Stimulated activated effector memory CD8-positive, alpha-beta T cell treated with anti-CD3 and anti-CD28 coated beads, Interleukin-12 subunit alpha, Interleukin-12 subunit beta, amount 100 ng/mL, for 72 hours (primary cell): ENCODE data around the gene WFIKKN1.
A peak's percentile ranks its signal among the peaks of the same experiment; 100 is the strongest.
"Not testable (repeated sequence)": the region's sequence is repeated elsewhere in the genome, so short reads cannot be mapped to it uniquely, and the experiment has no call there.

Experiments
- ATAC-seq: fragments of 150-1000 bp; cut with Tn5 transposase; 2 replicates; pipeline ENCODE4 v1.10.0; 2021
- DNase-seq, 2 donors: peaks; one replicate each; pipeline ENCODE4 v3.0.0; 2021 to 2022; ENCODE audit warnings: low spot score in 2 of 2
- H3K27ac Mint-ChIP-seq: one replicate; pipeline ENCODE4 v1.8.0; 2022; ENCODE audit warnings: mild to moderate bottlenecking, mixed read lengths
- H3K36me3 Mint-ChIP-seq: one replicate; pipeline ENCODE4 v1.8.0; 2022; ENCODE audit warnings: mild to moderate bottlenecking, mixed read lengths
- H3K4me1 Mint-ChIP-seq: one replicate; pipeline ENCODE4 v1.8.0; 2022; ENCODE audit warnings: mixed read lengths
- H3K4me3 Mint-ChIP-seq: one replicate; pipeline ENCODE4 v1.8.0; 2022; ENCODE audit warnings: mild to moderate bottlenecking, mixed read lengths
- H3K9me3 Mint-ChIP-seq: one replicate; pipeline ENCODE4 v1.8.0; 2022; ENCODE audit warnings: mixed read lengths

The WFIKKN1 gene

DNA sequence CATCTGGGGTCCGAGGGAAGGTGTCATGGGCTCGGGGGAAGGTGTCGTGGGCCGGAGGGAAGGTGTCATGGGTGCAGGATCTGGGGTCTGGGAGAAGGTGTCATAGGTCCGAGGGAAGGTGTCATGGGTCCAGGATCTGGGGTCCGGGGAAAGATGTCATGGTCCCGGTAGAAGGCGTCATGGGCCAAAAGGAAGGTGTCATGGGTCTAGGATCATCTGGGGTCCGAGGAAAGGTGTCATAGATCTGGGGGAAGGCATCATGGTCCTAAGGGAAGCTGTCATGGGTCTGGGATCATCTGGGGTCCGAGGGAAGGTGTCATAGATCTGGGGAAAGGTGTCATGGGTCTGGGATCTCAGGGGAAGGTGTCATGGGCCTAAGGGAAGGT is 40.0 kb upstream of the WFIKKN1 start:
- Mint-ChIP-seq H3K9me3 (no peaks in the 10 kb centered on the region), H3K36me3 (peaks cover 38% of the 10 kb centered on the region), H3K4me1 (peaks cover 55% of the 10 kb centered on the region), H3K27ac (peak overlapping the region; percentile 77), H3K4me3 (peak overlapping the region; percentile 94)
- ATAC-seq (no peak), DNase-seq (no peak)

DNA sequence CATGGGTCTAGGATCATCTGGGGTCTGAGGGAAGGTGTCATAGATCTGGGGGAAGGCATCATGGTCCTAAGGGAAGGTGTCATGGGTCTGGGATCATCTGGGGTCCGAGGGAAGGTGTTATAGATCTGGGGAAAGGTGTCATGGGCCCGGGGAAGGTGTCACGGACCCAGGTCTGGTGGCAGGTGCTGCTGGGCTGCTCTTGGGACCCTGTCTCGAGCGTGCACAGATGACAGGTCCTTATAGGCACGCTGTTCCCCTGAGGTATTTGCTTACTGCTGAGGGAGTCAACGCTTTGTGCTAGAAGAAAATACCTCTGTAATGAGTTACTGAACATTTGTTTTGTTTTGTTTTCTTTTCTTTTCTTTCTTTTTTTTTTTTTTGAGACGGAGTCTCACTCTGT is 39.6 kb upstream of the WFIKKN1 start:
- DNase-seq (no peak), ATAC-seq (no peak)
- H3K4me3 Mint-ChIP-seq, result peak overlapping the region; percentile 94
- peaks cover 58% of the 10 kb centered on the region for H3K4me1 Mint-ChIP-seq
- H3K36me3 Mint-ChIP-seq, result peaks cover 43% of the 10 kb centered on the region
- H3K27ac Mint-ChIP-seq, result peak overlapping the region; percentile 77
- H3K9me3 Mint-ChIP-seq, result no peaks in the 10 kb centered on the region

DNA sequence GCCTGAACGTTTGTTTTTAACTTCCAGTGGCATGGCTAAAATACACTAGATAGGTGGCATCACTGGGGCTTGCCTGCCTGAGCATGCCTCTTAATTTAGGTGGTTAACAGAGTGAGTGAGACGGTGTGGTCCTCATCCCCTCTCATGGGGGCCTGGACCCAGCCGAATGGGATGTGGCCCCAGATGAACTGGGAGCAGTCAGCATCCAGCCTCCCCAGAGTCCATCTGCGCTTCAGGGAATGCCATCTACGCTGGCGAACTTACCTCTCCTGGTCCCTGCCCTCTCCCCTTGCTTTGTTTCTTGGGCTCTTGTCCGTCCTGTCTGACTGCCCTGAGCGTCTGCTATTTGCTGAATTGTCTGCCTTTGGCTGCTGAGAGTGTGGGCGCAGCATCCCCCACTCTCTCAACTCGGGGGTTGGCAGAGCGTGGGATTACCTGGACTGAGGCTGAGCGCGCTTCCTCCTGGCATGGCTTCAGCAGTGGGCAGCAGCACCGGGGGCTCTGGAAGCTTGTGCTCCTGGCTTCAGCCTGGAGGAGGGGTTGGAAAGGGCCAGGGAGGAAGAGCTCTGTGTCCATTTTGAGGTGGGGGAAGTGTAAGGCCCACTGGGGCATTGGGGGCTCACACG is 38.8 kb upstream of the WFIKKN1 start:
- no peaks in the 10 kb centered on the region for H3K9me3 Mint-ChIP-seq
- ATAC-seq (no peak), DNase-seq (peak in 1 of 2 donors; percentile 2)
- peaks cover 66% of the 10 kb centered on the region for H3K4me1 Mint-ChIP-seq
- peak overlapping the region; percentile 56 for H3K27ac Mint-ChIP-seq
- peaks cover 46% of the 10 kb centered on the region for H3K36me3 Mint-ChIP-seq
- H3K4me3 Mint-ChIP-seq, result peak overlapping the region; percentile 94

DNA sequence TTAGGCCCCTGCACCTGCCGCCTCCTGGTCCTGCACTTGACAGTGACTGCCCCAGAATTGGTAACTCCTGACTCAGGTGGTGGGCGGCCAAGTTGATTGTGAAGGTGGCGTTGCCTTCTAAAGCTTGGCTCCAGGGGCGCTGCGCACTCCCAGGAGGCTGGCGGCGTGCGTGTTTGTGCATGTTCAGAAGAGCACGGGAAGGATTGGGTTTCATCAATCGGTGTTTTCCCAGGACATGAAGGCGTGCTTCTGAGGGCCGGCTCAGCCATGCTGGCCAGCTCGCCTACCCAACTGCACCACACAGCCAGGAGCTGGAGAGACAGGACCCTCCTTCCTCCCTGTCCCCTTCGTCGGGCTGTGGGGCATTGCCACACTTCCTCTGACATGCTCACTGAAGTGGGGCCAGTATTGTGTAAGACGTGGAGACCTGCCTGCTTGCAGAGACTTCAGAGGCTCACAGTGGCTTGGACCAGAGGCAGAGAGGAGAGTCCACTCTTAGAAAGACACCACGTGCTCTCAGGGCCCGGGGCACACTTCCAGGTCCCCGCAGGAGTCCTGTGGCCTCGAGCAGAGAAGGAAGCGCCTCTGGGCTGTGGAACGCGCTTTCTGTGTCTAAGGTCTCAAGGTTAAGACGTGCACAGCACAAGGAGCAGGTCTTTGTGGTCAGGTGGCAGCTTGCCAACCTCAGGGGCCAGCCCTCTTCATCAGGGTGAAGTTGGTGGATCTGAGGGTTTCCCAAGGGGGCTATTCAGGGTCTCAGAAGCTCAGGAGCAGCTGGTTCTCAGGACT is 38.1 kb upstream of the WFIKKN1 start:
- ATAC-seq, result no peak
- Mint-ChIP-seq H3K9me3 (no peaks in the 10 kb centered on the region), H3K27ac (peak overlapping the region; percentile 56), H3K36me3 (peaks cover 45% of the 10 kb centered on the region), H3K4me1 (peaks cover 61% of the 10 kb centered on the region), H3K4me3 (no peak overlapping the region)
- no peak for DNase-seq

DNA sequence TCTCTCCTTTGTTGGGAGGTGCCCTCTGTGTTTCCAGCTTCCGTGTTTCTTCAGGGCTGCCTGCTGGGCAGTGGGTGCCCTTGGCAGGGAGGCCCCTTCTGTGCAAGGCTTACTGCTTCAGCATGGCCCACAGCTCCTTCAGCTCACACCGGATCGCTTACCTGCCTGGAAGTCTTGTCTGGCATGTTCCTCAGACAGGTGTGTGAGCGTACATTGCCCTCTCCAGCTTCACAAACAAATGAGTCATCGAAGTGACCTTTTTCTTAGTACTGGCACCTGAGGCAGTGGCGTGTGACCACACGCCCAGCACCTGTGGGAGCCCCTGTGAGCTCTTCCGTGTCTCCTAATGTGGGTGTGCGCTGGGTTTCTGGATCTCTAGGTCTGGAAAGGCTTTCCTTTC is 37.4 kb upstream of the WFIKKN1 start:
- ATAC-seq (no peak), DNase-seq (no peak)
- Mint-ChIP-seq H3K9me3 (no peaks in the 10 kb centered on the region), H3K4me1 (peaks cover 61% of the 10 kb centered on the region), H3K36me3 (peaks cover 38% of the 10 kb centered on the region), H3K27ac (peak overlapping the region; percentile 43), H3K4me3 (no peak overlapping the region)

DNA sequence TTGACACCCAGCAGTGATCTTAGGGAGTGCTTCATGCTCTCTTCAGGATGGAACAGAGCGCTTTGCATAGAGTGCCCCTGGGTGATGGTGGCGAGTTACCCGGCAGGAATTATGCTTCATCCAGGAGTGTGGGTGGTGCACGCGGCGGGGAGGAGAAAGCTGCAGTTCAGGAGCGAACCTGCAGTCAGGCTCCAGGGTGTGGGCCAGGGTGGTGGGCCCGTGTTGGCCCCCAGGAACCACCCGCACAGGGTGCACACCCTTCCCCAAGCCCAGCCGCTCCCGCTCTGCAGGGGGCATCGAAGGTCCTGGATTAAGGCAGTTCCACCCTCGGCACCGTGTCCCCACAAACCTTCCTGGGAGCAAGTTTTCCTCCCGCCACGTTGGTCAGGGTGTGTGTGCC is 37.0 kb upstream of the WFIKKN1 start:
- no peak for ATAC-seq
- Mint-ChIP-seq H3K27ac (peak overlapping the region; percentile 43), H3K36me3 (peaks cover 38% of the 10 kb centered on the region), H3K4me3 (no peak overlapping the region), H3K9me3 (no peaks in the 10 kb centered on the region), H3K4me1 (peaks cover 61% of the 10 kb centered on the region)
- DNase-seq, result no peak

DNA sequence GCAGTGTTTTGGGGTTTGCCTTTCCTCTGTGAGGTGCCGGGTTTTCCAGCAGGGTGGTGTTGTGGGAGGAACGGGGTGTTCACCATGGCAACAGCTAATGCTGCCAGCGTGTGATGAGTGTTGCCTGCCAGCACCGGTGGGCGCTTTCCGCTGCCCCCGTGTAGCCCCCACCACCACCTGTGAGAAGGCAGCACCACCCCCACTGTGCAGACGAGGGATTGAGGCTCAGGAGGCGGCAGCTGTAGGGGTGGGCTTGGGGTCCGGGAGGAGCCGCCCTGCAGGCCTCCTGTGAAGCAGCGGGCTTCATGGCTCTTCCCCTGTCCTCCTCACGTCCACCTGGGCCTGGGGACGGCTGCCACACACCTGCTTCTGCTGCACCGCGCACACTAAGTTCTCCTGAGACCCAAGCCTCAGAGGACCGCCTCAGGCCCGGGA is 35.7 kb upstream of the WFIKKN1 start:
- no peak for DNase-seq

DNA sequence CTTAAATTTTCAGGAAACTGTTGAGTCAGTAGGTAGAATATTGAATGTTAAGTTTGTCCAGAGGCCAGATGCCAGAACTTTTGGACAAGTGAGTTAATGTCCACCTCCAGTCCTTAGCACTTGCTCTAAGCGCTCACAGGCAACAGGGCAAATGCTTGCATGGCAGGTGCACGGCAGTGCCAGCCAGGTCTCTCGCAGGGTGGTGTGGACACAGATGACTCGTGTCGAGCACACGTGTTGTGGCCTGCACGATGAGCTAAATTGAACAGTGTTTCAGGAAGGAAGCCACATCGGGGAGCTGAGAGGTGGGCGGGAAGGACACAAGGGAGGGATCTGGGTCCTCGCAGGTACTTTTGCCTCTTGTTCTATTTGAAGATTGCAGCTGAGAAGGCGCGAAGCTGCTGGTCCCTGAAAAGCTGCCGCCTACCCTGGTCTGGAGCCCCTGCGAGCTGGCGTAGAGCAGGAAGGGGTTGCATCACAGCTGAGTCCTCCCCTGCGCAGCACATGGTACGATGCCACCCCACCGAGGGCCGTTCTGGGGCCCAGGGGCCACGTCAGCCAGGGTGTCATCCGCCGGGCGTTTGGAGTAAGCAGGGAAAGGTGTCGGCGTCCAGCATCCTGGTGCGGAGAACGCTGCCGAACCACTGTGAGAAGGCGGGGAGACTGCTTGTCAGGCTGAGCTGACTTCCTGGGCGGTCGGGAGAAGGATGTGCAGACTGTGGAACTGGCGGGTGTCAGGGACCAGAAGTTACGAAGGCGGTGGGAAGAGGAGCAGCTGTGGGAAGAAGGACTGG is 34.6 kb upstream of the WFIKKN1 start:
- Mint-ChIP-seq H3K36me3 (peaks cover 21% of the 10 kb centered on the region), H3K4me3 (no peak overlapping the region), H3K27ac (peak overlapping the region; percentile 56), H3K9me3 (no peaks in the 10 kb centered on the region), H3K4me1 (peaks cover 53% of the 10 kb centered on the region)
- ATAC-seq, result no peak
- no peak for DNase-seq

More for the DNA sequence above, 35.7 kb upstream of the WFIKKN1 start:
- H3K36me3 Mint-ChIP-seq, result peaks cover 26% of the 10 kb centered on the region
- ATAC-seq, result no peak
- H3K4me1 Mint-ChIP-seq, result peaks cover 61% of the 10 kb centered on the region
- H3K4me3 Mint-ChIP-seq, result no peak overlapping the region
- H3K9me3 Mint-ChIP-seq, result no peaks in the 10 kb centered on the region
- no peak overlapping the region for H3K27ac Mint-ChIP-seq

DNA sequence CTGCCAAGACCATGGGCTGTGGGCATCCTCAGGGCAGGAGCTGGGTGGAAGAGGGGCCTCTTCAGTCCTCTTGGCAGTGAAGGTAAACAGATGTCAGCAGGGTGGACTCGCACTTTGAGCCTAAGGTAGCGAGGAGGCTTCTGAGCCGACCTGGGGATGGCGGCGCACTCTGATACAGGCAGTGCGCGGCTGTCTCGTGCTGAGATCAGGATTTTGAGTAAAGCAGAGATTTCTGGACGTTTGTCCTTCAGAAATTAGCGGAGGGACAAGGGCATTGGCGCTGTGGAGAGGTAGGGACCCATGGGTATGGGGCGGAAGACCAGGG is 34.1 kb upstream of the WFIKKN1 start:
- Mint-ChIP-seq H3K27ac (peak overlapping the region; percentile 56), H3K4me1 (peaks cover 47% of the 10 kb centered on the region), H3K9me3 (no peaks in the 10 kb centered on the region), H3K36me3 (peaks cover 19% of the 10 kb centered on the region), H3K4me3 (no peak overlapping the region)
- no peak for DNase-seq
- no peak for ATAC-seq

DNA sequence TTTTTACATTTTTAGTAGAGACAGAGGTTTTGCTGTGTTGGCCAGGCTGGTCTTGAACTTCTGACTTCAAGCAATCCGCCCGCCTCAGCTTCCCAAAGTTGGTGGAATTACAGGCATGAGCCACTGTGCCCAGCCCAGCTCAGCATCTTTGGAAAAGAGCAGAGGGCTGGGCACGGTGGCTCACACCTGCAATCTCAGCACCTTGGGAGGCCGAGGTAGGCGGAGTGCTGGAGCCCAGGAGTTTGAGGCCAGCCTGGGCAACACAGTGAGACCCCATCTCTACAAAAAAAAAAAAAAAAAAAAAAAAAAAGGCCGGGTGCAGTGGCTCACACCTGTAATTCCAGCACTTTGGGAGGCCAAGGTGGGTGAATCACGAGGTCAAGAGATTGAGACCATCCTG is 33.1 kb upstream of the WFIKKN1 start:
- peaks cover 19% of the 10 kb centered on the region for H3K36me3 Mint-ChIP-seq
- DNase-seq, H3K4me3 Mint-ChIP-seq, H3K27ac Mint-ChIP-seq, H3K9me3 Mint-ChIP-seq, ATAC-seq: not testable (repeated sequence)
- peaks cover 40% of the 10 kb centered on the region for H3K4me1 Mint-ChIP-seq

DNA sequence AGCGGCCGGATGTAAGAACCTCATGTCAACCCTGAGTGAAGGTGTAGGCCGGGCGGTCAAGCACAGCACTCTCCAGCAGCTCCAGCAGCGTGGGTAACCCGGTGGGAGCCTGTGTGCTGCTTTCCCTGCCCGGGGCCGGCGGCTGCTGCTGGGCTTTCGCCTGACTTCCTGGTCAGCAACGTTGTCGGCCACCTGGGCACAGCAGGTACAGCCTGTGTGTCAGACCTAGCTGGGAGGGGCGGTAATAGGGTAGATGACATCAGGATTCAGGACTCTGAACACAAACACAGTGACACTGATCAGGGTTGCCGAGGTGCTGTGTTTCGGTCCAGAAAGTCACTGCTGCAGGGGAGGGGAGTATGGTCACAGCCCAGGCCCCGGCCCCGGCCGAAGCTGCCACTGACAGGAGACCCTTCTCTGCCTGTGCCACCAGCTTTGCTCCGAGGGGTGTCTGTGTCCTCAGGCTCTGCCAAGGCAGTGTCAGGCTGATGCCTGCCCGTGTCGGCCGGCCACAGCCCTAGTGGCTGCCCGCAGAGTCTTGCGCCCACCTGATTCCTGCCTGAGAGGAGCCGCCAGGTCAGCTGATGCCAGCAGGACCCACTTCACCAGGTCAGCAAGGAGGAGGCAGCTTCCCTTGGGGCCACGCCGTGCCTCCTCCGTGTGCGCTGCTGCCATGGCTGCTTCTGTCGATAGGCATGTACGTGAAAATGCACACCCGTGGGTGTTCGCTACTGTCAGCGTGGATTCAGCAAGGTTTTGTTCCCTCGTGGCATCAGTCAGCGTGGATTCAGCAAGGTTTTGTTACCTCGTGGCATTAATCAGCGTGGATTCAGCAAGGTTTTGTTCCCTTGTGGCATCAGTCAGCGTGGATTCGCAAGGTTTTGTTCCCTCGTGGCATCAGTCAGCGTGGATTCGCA is 31.7 kb upstream of the WFIKKN1 start:
- Mint-ChIP-seq H3K36me3 (peaks cover 19% of the 10 kb centered on the region), H3K9me3 (no peaks in the 10 kb centered on the region), H3K27ac (no peak overlapping the region), H3K4me3 (no peak overlapping the region), H3K4me1 (peaks cover 39% of the 10 kb centered on the region)
- ATAC-seq, result no peak
- no peak for DNase-seq

DNA sequence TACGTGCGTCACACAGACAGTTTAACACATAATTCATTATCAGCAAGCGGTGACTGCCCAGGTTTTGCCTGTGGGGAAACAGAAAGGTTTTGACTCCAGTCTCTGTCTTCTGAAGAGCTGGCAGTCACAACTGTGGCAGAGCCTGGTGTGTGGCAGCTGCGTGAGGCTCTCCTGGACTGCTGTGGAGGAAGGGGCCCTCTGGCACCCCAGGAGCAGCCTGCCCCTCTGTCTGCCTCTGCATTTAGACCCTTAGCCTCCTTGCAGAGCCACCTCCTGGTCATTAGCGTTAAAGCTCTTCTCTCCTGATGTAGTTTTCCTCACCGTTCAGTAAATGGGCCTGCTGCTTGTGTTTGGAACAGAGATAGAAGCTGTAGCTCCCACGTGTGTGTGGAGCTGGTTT is 30.0 kb upstream of the WFIKKN1 start:
- Mint-ChIP-seq H3K4me3 (no peak overlapping the region), H3K36me3 (peaks cover 17% of the 10 kb centered on the region), H3K4me1 (peaks cover 28% of the 10 kb centered on the region), H3K27ac (no peak overlapping the region), H3K9me3 (no peaks in the 10 kb centered on the region)
- DNase-seq (no peak), ATAC-seq (no peak)

DNA sequence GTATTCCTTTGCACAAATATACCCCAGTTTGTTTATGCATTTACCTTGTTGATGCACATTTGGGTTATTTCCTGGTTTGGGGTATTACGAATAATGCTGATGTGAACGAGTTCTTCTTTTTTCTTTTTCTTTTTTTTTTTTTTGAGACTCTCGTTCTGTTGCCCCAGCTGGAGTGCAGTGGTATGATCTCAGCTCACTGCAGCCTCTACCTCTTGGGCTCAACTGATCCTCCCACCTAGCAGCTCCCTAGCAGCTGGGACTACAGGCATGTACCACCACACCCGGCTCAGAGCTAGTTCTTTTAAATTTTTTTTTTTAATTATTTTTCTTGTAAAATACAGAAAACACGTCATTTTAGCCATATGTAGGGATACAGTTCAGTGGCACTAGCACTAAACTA is 26.9 kb upstream of the WFIKKN1 start:
- no peaks in the 10 kb centered on the region for H3K36me3 Mint-ChIP-seq
- H3K9me3 Mint-ChIP-seq, result no peaks in the 10 kb centered on the region
- no peak for DNase-seq
- no peak overlapping the region for H3K4me3 Mint-ChIP-seq
- H3K27ac Mint-ChIP-seq, result no peak overlapping the region
- H3K4me1 Mint-ChIP-seq, result peaks cover 24% of the 10 kb centered on the region
- ATAC-seq, result no peak

DNA sequence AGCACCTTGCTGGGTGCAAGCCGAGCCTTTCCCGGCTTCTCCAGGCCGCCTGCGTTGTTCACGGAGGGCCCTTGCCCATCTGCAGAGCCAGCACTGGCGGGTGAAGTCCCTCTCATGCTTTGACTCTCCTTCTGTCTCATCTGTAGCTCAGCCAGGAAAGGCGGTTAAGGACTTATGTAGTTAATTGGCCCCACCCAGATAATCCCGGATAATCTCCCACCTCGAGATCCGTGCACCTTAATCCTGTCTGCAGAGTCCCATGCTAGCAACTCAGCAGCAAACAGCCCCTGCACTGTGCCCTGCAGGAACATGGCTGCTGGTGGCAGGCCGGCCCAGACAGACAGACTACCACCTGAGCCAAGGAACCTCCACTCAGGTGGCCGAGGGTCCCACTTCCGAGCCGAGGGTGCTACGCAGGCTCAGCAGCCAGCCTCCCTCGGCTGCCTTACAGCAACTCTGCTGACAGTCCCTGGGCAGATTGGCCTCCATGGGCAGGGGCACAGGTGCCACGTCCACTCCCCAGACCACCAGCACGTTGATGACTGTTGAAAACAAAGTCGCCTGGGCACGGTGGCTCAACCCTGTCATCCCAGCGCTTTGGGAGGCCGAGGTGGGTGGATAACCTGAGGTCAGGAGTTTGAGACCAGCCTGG is 24.0 kb upstream of the WFIKKN1 start:
- ATAC-seq (no peak), DNase-seq (no peak)
- Mint-ChIP-seq H3K4me1 (peaks cover 46% of the 10 kb centered on the region), H3K36me3 (peaks cover 5% of the 10 kb centered on the region), H3K27ac (no peak overlapping the region), H3K9me3 (no peaks in the 10 kb centered on the region), H3K4me3 (no peak overlapping the region)
